ENCODE measurements around the gene TOR1AIP2. TPM values are rescaled to one million over a fixed set of nuclear protein-coding genes. Genes with fewer than 3 reads are reported as not detected.

TOR1AIP2 gene
- total and polyA plus RNA-seq, 2 of the 8 experiments (the other 6 are each of a cell fraction or from before 2014, with no cell fraction given) = 12.1 to 75.2 TPM

GRCh38 chr1:179926850-179927205, 49.2 kb upstream of the TOR1AIP2 start:
- 96% methylated on average over 3 of the region's 3 CpGs; no CpG with 5 or more reads in 1 of the 2 experiments for WGBS, 2 experiments (ENCODE audit: extremely low coverage in 1 of 2, insufficient coverage in 1 of 2, insufficient read length in 1 of 2, insufficient replicate concordance in 2 of 2, low coverage in 1 of 2, low lambda C conversion rate in 2 of 2, missing lambda C conversion rate in 1 of 2)
- Histone ChIP-seq H4K8ac (ENCODE audit: extremely low read depth, insufficient read depth, low read length) (no peak overlapping the region), H4K20me1 (replicated peaks in 1 of 2; ENCODE audit: control insufficient read depth in 1 of 2, insufficient read depth in 2 of 2, low read length in 2 of 2) (no peaks in the 10 kb centered on the region), H3K27me3 (replicated peaks in 1 of 4; ENCODE audit: control insufficient read depth in 3 of 4, extremely low read depth in 1 of 4, insufficient read depth in 3 of 4, low read length in 3 of 4) (peaks cover 0 to 1% (median 0%) of the 10 kb centered on the region in 4 experiments; a peak in 1 of 7 replicates), H3K4ac (replicated peaks; ENCODE audit: insufficient read length, low read depth, low read length) (no peak overlapping the region), H3K9ac (replicated peaks in 1 of 4; ENCODE audit: extremely low read depth in 1 of 4, low read depth in 3 of 4, low read length in 3 of 4) (no peak overlapping the region), H3K4me3 (ENCODE audit: extremely low read depth in 1 of 4, insufficient read depth in 2 of 4, low read depth in 3 of 4, low read length in 4 of 4) (no peak overlapping the region), H3K79me2 (ENCODE audit: control insufficient read depth in 1 of 2, insufficient read depth in 2 of 2, low read length in 2 of 2) (no peaks in the 10 kb centered on the region), H2BK5ac (ENCODE audit: low read depth, low read length) (no peak overlapping the region), H4K91ac (replicated peaks; ENCODE audit: insufficient read length, low read length) (no peak overlapping the region), H3K14ac (ENCODE audit: insufficient read length) (no peak overlapping the region), H2BK15ac (ENCODE audit: low read length) (no peak overlapping the region), H2BK120ac (replicated peaks; ENCODE audit: low read depth, low read length) (no peak overlapping the region), H3K18ac (ENCODE audit: extremely low read depth, low read length) (no peak overlapping the region), H3K23me2 (ENCODE audit: low read depth, low read length) (no peaks in the 10 kb centered on the region), H2BK12ac (ENCODE audit: low read depth, low read length) (no peak overlapping the region), H3K4me1 (replicated peaks in 1 of 4; ENCODE audit: control insufficient read depth in 3 of 4, insufficient read depth in 4 of 4, low read length in 3 of 4) (peaks cover 0 to 9% (median 3%) of the 10 kb centered on the region in 4 experiments; a peak in 2 of 7 replicates), H3K9me3 (ENCODE audit: insufficient read depth in 2 of 2, low read depth in 1 of 2, low read length in 1 of 2) (no peaks in the 10 kb centered on the region), H2BK20ac (ENCODE audit: low read length) (no peak overlapping the region), H3K36me3 (ENCODE audit: control insufficient read depth in 2 of 4, insufficient read depth in 4 of 4, low read length in 3 of 4) (no peaks in the 10 kb centered on the region), H2AFZ (ENCODE audit: low read length) (no peak overlapping the region), H3K4me2 (ENCODE audit: insufficient read depth in 1 of 2, low read depth in 2 of 2, low read length in 2 of 2) (no peak overlapping the region), H4K5ac (ENCODE audit: insufficient read length, low read depth, low read length) (no peak overlapping the region), H3K23ac (ENCODE audit: insufficient read length) (no peak overlapping the region), H3K56ac (replicated peaks; ENCODE audit: insufficient read length, low read depth, low read length) (no peak overlapping the region), H3K79me1 (ENCODE audit: low read depth, low read length) (no peaks in the 10 kb centered on the region), H2AK5ac (ENCODE audit: low read depth, low read length) (no peak overlapping the region), H3K27ac (ENCODE audit: low read depth, low read length) (no peak overlapping the region)
- ChIA-PET CTCF (ENCODE audit: partially characterized antibody) (interaction anchor here (0.6 kb wide), 1 partner anchor 164 kb away, joined by 3 read pairs; no protein-coding TSS in a partner anchor), POLR2A (ENCODE audit: partially characterized antibody) (no interaction called here)
- DNase-seq (ENCODE audit: low read depth in 1 of 2, low spot score in 2 of 2) (no peak), FAIRE-seq (no peak)
- TF ChIP-seq EZH2 (IDR thresholded peaks at IDR 0.05; ENCODE audit: low read depth, low read length, severe bottlenecking) (no peak), CTBP2 (IDR thresholded peaks at IDR 0.05; ENCODE audit: borderline replicate concordance, insufficient read depth, insufficient read length, low read length) (no peak), YY1 (IDR thresholded peaks at IDR 0.05; ENCODE audit: low read depth, low read length) (no peak), GABPA (IDR thresholded peaks at IDR 0.05; ENCODE audit: borderline replicate concordance, insufficient read depth, low read length) (no peak), PHF8 (conservative IDR thresholded peaks at IDR 0.05; ENCODE audit: low read depth, low read length) (no peak), HDAC6 (IDR thresholded peaks at IDR 0.05; ENCODE audit: low read depth, low read length) (no peak), POLR2AphosphoS5 (IDR thresholded peaks at IDR 0.05; ENCODE audit: low read depth, low read length) (no peak), TAF7 (optimal IDR thresholded peaks at IDR 0.05; ENCODE audit: borderline replicate concordance, low read depth, low read length) (no peak), HDAC2 (IDR thresholded peaks at IDR 0.05; ENCODE audit: borderline replicate concordance in 1 of 2, low read depth in 2 of 2, low read length in 2 of 2) (no peak), CTCF (IDR thresholded peaks at IDR 0.05; ENCODE audit: control extremely low read depth in 1 of 3, insufficient read depth in 1 of 3, low read depth in 1 of 3, low read length in 3 of 3) (no peak), TBP (IDR thresholded peaks at IDR 0.05; ENCODE audit: low read depth, low read length) (no peak)

All from H1 (cell line).